Activated CD4-positive, CD25-positive, alpha-beta regulatory T cell treated with anti-CD3 and anti-CD28 coated beads, Interleukin-2, amount 50 U/mL, for 24 hours (primary cell): ENCODE results near the gene ZNF639.
"Not testable (repeated sequence)": the region's sequence is repeated elsewhere in the genome, so short reads cannot be mapped to it uniquely, and the experiment has no call there.

Experiments
- ATAC-seq, 2 donors: fragments of 150-1000 bp; cut with Tn5 transposase; one replicate each; pipeline ENCODE4 v1.10.0; 2021; ENCODE audit warnings: mild to moderate bottlenecking in 1 of 2, moderate library complexity in 1 of 2

The ZNF639 gene

GRCh38 chr3:179322286-179323196, at the start of gene ZNF639:
TSS of gene ZNF639 (plus strand) at chr3:179323031. CDS start at chr3:179328294, 5,263 bp downstream.
- ATAC-seq: peak; percentile 87 to 89

GRCh38 chr3:179274434-179274833, 48.4 kb upstream of the ZNF639 start:
- ATAC-seq: not testable (repeated sequence)

GRCh38 chr3:179276001-179276400, 46.8 kb upstream of the ZNF639 start:
- ATAC-seq: no peak

- no peak for ATAC-seq
These were observed 46.1 kb upstream of the ZNF639 start for GRCh38 chr3:179276743-179277142.

- ATAC-seq: no peak
These were observed 44.7 kb upstream of the ZNF639 start for GRCh38 chr3:179278151-179278550.

GRCh38 chr3:179278932-179279693, 43.7 kb upstream of the ZNF639 start:
- no peak for ATAC-seq

GRCh38 chr3:179279837-179280236, 43.0 kb upstream of the ZNF639 start:
- no peak for ATAC-seq

GRCh38 chr3:179281825-179282224, 41.0 kb upstream of the ZNF639 start:
- no peak for ATAC-seq

GRCh38 chr3:179286331-179286730, 36.5 kb upstream of the ZNF639 start:
- ATAC-seq: no peak

GRCh38 chr3:179288845-179289244, 34.0 kb upstream of the ZNF639 start:
- ATAC-seq: no peak

GRCh38 chr3:179289295-179289694, 33.5 kb upstream of the ZNF639 start:
- no peak for ATAC-seq

- no peak for ATAC-seq
These were observed 30.4 kb upstream of the ZNF639 start for GRCh38 chr3:179292450-179292849.

- ATAC-seq: no peak
These were observed 24.7 kb upstream of the ZNF639 start for GRCh38 chr3:179297971-179298725.

GRCh38 chr3:179299316-179299715, 23.5 kb upstream of the ZNF639 start:
- ATAC-seq: no peak

GRCh38 chr3:179299999-179300613, 22.7 kb upstream of the ZNF639 start:
- no peak for ATAC-seq

GRCh38 chr3:179301645-179302044, 21.2 kb upstream of the ZNF639 start:
- no peak for ATAC-seq

GRCh38 chr3:179302111-179302510, 20.7 kb upstream of the ZNF639 start:
- no peak for ATAC-seq

- no peak for ATAC-seq
These were observed 18.2 kb upstream of the ZNF639 start for GRCh38 chr3:179304605-179305004.

GRCh38 chr3:179307362-179307761, 15.5 kb upstream of the ZNF639 start:
- ATAC-seq: not testable (repeated sequence)

- ATAC-seq: no peak
These were observed 14.8 kb upstream of the ZNF639 start for GRCh38 chr3:179308001-179308400.

GRCh38 chr3:179309225-179310078, 13.4 kb upstream of the ZNF639 start:
- ATAC-seq: no peak

GRCh38 chr3:179318876-179319275, 4.0 kb upstream of the ZNF639 start:
- no peak for ATAC-seq
